ENCODE results near the gene DLX6.

Gene DLX6

DNA sequence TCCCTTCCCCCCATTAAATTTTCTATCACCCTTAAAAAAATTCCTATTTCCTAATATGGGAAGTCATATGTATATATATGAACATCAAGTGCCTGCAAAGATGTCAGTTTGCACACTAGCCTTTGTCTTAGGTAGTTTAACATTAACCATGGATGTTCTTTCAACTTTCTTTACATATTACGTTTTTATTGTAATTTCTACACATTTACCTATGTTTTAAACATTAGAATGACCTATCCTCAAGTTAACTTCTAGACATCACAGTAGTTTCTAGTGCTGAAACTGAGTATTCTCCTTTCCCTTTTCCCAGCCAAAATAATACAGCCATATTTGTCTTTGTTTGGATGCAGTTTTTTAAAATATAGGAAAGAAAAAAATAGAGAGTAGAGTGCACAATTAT, 5.8 kb downstream of the DLX6 start:
- no peak for DNase-seq (ENCODE audit: low read depth in 2 of 2)

DNA sequence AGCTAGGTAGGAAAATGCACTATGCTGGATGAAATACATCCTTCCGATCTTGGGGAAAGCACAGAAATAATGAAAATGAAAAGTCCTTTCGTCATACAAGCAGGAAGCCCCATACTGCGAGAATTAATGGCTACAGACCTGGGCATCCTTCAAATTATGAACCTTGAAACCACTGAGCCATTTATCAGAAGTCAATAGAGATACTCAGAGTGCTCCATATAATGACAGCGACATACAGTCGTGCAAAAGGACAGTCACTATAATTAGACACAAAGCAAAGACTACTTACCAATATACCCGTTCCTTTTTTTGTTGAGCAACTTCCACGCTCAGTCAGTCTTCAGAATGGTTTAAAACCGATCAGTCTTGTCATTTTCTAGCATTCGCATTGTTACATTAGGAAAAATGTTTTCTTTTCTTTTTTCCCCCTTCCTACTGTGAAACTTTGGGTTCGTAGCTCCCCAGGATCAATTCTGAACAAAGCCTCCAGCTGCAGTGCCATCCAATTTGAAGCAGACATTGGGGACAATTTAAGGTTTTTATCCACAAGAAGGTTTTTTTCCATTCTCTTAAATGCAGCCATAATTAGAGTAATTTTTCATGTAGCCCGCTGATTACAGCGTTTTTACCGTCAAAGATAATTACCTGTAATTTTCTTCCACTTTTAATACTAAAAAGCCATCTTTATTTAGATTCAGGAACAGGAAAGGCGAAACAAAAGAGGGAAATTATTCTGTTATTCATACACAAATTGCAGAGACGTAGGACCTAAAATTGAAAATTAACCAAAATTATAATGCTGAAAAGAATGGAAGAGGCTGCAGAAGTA, 6.4 kb downstream of the DLX6 start:
- DNase-seq (ENCODE audit: low read depth in 2 of 2): no peak

DNA sequence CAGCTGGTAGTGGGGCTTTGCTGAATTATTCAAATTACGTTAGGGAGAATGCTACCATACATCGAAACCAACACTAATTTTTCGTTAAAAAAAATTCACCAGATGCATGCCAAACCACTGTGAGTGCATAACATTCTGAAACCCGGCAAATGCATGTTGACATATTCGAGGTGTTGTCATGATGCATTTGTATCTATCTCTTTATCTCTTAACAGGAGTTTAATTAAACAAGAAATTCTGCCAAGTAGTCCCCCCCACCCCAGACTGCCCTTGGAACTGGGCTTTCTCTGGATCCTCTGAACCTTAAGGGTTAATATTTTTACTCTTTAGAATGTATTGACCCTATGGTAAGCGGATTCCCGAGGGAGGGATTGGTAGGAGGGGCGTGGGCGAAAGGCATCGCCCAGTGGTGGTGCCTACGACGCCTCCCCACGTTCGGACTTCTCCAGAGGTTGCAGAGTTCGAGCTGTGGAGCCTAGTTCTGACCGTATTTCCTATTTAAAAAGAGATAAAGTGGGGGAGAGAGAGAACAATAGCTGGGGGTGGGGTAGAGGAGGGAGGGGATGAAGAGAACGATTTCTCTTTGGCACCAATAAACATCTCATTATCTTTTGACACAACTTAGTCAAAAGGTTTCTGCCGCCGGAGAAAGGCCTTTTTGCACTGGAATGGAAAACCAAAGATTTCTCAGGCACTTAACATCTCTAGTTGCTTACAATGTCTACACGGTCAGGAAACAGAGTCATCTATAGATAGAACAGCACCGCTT, 7.2 kb downstream of the DLX6 start:
- no peak for DNase-seq (ENCODE audit: low read depth in 2 of 2)

DNA sequence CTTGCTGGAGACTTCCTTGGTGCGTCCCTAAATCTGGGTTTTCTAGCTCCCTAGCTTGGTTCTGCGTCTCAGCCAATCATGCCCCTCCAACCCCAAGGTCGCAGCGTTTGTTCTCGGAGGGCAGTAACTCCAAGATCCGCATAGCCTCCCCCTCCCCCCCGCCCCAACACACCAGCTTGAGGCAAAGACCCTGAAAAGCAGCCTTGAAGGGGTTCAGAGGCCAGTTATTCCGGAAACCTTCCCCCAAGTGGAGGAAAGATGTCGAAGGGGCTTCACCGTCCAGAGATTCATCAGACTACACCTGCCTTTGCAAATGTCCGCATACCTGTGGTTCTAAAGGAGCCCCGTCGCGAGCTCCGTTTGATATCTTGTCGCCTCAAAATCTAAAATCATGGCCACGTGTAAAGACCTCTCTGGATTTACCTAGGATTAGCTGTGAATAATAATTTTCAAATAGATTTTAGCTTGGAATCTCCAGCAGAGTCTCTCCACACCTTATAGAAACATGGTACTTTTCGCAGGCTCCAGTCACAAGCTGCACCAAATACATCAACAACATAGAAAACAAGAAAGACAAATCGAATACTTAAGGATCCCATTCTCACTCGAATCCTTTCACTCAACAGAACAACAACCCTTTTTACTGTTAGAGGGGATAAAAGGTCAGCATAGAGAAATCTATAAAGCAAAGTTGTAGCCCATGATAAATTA, 7.9 kb downstream of the DLX6 start:
- DNase-seq (ENCODE audit: low read depth in 2 of 2): no peak

DNA sequence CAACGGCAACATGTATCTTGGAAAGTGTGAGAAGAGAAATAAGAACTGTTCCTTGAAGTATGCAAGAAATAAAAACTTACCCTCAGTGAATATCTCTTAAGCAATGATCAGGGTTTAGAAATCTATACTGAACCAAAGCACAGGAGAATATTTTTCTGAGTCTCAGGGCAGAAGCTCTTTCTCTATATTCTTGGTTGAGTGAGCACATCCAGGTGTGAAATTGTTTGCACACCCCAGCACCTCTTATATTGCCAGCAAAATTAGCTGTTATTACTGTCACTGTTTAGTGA, 8.4 kb downstream of the DLX6 start:
- no peak for DNase-seq (ENCODE audit: low read depth in 2 of 2)

DNA sequence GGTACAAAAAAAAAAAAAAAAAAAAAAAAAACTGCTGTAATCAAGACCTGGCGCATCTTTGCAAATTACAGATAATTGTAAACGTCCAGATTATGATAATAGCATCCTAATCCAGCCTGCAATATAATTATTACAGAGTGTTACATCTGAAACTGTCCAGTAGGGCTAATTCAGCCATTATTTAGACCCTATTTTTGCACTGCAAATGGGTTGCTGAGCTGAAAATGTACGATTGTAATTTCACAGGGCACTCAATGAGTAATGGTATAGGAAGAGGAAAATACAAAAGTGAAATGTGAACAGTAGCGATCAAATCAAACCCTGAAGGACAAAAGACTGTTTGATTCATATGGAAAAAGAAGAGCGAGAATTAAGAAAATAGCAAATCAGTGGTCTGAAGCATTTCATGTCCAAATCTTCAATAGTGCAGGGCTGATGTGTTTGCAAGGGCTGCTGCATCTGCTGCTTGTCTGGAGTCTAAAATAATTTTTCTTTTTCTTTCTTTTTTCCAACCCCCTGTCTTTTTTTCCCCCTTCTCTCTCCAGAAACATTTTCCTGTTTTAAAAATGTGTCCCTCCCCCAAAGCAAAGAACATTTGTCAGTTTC, 8.9 kb downstream of the DLX6 start:
- no peak for DNase-seq (ENCODE audit: low read depth in 2 of 2)

DNA sequence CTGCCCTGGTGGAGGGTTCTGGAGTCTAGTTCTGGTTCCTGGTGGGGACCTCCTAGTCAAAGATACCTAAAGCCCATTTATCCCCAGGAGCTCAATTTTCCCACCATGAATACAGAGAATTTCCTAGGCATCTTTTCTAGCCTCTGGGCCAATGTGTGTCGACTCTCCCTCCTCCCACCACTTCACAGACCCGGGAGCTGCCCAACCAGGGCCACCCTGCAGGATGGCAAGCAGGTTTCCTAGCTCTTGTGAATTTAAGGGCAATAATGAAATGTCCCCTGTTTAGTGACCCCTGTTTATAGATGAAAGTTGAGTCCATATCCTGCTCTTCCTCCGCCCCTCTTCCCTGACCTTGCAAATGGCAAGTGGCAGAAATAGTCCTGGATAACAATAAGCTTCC, 9.9 kb downstream of the DLX6 start:
- no peak for DNase-seq (ENCODE audit: low read depth in 2 of 2)

DNA sequence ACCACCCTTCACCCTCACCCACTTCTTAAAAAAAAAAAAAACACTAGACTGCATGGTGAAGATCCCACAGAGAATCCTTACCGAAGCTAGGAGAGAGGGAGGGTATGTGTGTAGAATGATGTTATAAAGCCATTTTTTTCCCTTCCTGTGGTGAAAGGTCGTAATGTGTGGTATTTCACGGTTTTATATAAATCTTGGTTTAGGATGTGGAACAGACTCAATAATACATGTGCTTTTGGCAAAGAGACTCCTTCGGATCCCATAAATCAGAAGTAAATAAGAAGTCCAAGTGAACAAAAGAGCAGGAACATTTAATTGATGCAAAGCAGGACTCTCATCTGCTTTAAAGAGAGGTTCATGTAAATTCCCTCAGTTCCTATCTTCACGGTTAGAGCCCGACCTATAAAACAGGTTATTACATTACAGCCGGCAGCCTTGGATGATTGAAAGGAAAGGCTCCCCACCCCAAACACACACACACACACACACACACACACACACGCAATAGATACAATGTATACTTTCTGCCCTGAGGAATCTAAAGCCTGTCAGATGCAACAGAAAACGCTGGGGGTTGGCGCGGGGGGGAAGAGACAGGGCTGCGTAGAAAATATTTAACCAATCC, 10.5 kb downstream of the DLX6 start:
- DNase-seq (ENCODE audit: low read depth in 2 of 2): no peak

DNA sequence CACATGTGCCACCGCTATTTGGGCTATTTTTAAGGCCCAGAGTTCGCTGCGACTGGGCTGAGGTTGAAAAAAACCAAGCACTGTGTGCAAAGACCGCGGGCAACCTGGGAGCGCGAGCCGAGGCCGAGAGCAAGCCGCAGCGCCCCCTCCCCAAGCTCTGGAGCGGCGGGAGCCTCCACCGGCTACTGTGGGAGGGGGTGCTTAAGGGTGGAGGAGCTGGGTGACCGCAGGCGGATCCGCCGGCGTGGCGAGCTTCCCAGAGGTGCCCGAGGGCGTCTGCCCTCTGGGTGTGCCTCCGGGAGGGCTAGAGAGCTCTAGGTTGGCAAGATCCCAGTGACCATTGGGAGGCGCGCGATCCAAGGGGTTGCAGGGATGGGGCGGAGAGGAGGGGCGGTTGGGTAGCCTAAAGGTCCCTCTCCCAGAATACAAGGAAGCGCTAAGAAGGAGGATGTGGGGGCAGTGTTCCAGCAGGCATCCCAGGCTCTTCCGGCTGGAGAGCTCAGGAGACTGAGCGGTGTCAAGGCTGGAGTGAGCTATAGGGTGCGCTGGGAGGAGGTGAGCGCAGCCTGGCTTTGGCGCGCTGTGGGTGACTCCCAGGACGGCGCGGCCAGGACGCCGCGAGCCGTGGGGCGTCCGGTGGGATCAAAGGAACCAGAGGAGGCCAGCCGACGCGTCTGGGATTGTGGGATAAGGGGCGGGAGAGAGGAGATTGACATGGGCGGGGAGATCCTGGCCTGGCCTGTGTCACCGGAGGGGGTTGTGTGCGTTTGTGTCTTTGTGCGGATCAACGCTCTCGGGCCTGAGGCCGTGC, 11.2 kb downstream of the DLX6 start:
- DNase-seq (ENCODE audit: low read depth in 2 of 2): no peak

DNA sequence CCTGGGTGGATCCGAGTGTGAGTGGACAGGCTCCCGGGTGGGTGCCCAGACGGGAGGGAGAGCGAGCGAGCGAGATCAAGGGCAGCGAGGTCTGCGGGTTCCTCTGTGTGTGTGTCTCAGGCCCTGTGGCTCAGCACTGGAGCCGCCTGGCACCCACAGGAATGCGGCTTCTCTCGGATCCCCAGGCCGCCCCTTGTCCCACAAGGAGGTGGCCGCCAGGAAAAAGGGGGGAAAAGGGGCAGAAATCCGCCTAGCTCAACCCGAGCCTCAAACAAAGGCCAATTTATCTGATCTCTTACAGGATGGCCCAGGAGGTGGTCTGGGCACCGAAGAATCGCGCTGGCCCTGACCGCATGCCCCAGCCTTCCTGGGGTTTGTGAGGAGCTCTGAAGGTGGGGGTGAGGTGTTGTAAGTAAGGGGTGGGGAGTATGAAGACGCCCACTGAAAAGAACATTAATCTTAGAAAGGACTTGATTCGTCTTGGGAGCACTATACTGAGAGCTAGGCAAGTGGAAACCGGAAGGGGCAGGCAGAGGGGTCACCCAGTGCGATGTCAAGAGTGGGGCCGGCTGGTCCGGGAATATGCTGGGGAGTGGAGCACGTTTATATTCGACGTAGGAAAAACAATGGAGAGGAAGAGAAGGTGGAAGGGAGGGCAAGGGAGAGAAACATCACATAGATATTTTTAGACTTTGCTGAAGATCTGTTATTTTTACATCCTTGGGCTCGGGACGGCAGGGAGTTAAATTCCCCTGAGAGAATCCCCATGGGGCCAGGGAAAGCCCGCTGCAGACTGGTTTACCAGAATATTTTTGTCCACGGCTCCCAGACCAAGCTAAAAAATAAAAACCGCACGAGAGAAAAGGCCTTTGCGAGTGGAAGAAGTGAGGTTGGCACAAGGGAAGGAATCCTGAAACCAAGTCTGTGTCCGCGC, 12.1 kb downstream of the DLX6 start:
- DNase-seq (ENCODE audit: low read depth in 2 of 2): no peak

DNA sequence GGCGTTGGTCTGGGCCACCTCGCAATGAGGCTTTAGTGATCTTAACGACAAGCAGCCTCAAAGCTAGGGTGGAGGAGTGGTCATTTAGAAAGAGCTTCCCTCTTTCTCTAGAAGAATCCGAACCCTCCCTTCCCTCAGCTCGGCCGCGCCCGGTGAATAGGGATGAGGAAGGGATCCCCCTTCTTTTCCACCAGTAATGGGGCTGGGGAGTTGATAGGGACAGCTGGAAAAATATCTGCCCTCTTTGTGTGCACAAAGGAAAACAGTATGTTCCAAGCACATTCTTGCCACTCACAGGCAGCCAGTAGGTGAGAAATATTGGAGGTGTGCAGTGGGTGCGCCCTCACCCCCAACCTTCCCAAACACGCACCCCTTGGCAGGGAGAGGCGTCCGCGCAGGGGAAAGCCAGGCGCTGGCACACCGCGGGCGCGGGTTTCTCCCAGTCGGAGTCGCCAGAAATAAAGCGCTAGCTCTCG, 12.8 kb downstream of the DLX6 start:
- no peak for DNase-seq (ENCODE audit: low read depth in 2 of 2)

DNA sequence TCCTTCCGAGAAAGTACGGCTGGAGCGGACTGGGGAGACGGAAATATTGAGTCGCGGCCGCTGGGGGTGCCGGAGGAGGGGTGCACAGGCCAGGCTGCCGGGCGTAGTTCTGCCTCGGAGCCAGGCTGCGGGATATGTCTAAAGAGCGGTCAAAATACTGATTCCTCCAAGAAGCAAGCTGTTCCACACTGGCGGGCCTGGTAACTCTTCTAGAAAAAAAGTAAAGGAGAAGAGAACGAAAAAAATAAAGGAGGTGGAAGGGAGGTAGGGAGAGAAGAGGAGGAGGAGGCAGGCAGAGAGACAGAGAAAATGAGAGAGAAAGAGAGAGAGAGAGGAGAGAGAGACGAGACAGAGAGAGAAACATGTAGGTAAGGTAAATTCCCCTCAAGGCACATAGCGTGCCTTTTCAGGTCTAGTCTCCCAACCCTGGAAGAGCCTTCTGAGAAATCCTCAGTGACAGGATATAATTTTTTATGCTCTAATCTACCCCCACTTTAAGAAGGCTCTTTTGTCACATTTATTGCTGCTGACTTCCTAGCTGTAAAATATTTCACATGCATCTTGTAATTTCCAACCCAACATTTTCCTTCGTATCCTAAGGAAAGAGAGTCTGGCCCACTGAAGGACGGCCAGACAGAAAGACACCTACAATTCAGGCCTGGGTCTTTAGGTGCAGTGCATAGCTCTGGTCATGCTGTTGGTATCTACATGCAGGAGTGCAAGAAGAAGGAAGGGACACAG, 13.6 kb downstream of the DLX6 start:
- DNase-seq (ENCODE audit: low read depth in 2 of 2): no peak

DNA sequence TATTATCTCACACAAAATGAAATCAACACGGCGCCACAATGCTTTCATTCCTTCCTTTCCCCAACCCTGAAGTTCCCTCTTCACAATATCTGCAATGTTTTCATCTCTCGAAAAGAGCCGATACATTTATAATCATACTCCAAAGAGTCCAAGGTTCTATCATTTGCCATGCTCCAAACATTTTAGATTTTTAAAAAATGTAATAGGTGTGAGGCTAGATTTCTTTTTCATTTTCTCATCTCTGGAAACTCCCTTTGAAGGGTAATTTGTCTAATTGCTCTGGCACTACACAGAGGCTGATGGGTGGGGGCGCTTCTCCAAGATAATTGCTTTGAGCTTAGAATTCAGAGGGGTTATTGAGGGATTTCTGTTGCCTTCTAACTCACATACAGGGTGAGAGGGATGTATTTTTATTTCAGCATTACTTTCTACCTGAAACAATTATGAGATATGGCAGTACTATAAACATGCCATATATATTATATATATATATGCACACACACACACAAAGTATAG, 14.4 kb downstream of the DLX6 start:
- DNase-seq (ENCODE audit: low read depth in 2 of 2): no peak

DNA sequence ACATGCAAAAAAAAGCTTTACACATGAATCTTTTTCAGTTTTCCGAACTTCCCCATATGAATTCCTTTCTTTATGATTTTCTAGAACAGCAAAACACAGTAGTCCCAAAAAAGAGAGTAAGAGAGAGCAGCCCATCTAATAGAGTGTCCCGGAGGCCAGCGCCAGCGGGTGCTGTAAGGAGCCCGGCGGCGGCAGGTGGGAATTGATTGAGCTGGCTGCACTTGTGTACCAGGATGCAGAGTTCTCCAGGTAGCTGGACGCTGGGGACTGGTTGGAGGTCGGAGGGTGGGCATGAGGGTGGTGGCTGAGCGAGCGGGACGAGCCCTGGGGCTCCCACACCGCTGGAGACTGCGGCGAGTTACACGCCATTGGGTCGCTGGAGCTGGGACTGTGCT, 15.2 kb downstream of the DLX6 start:
- DNase-seq (ENCODE audit: low read depth in 2 of 2): no peak

DNA sequence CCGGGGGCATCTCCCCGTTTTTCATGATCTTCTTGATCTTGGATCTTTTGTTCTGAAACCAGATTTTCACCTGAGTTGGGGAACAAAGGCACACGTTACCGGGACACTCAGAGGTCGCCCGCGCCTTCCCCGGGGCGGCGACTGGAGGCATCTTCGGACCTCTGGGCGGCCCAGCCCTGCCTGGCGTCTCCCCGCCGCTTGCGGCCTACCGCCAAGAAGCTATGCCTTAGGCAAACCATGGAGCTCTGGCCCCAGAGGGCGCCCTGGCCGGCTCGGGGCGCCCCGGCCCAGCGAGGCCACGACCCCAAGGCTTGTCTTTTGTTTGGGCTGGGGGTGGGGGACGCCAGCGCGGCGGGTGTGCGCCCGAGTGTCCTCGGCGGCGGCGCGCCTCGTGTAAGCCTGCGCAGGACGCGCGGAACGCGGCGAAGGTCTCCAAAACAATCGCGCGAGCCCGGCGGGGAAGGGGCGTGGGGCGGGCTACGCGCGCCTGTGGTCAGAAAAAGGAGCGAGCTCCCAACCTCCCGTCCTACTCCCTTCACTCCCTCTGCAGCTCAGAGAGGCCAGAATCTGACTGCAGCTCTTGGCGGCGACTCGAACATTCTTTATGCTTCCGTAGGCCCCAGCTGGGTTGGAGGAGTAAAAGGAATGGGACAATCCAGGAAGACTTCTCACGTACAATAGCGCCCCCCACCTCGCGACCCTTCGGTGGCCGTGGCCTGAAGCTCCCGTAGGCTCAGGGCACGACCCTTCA, 15.8 kb downstream of the DLX6 start:
- DNase-seq (ENCODE audit: low read depth in 2 of 2): no peak

DNA sequence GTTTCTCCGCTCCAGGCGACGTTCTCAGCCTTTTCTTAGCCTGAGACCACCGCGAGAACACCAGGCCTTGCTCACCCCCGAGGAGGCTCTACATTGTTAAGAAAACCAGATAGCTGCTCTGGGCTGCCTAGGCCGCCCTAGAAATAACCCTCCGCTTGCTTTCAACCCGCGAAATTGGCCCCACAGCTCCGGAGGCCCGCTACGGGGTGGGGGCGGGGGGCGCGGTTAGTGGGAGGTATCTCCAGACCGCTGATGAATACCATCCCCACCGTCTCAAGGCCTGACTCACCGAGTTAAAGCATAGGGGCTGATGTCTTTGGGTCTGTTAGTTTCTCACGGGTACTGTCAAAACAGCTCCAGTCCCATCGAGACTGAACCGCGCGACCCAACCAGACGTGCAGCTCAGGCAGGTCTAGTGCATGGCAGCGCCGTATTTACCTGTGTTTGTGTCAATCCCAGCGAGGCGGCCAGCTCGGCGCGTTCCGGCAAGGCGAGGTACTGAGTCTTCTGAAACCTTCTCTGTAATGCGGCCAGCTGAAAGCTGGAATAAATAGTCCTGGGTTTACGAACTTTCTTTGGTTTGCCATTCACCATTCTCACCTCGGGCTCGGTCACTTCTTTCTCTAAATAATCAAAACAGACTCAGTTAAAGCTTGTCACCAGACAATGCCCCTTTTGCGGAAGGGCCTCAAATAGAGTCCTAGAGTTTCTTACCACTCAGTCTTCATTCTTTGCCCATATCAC, 16.6 kb downstream of the DLX6 start:
- no peak for DNase-seq (ENCODE audit: low read depth in 2 of 2)

DNA sequence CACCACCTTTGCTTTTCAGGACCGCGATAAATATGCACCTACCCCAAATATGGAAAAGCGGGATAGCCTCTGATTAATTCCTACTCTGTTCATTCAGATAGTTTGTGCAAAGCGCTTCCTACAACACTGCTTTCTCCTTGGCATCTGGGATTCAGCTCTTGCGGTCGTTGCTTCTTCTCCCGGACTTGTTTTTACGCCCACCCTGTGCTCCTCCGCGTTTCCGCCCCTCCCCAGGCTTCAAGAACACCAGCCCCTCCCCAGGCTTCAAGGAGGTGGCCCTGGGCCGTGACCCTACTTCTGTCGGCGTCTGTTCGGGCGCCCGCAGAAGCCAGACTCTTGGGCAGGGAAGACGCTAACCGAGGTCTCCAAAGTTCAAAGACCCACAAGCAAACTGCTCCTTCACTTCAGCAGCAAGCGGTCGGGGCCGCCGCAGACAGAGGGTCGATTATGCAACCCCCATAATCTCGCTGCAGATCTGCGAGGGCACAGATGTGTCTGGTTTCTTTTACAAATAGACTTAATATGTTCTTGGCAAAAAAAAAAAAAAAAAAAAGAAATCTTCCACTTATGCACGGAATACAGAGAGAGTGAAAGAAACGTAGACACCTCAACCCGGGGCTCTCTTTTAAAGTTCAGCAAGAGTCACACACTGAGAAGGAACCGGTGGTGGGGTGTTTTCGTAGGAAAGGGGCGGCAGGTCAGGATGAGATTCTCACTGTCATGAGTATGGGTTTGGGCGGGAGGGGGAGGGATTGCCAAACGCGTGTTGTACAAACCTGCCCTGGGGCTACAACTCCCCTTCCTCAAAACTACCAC, 17.3 kb downstream of the DLX6 start:
- DNase-seq (ENCODE audit: low read depth in 2 of 2): no peak

Measured in stimulated activated CD8-positive, alpha-beta memory T cell treated with anti-CD3 and anti-CD28 coated beads, Interleukin-15, amount 100 ng/mL, for 4 hours (primary cell).